WTC11 (cell line): Measurements from ENCODE around the gene WWOX. TPM values are rescaled to one million over a fixed set of nuclear protein-coding genes. Genes with fewer than 3 reads are reported as not detected.

Experiments
- ATAC-seq: fragments of 200-7000 bp; cut with Tn5 transposase; 2 replicates; pipeline ENCODE4 v1.10.0; 2021; ENCODE audit warnings: mild to moderate bottlenecking, moderate library complexity
- CTCF ChIA-PET: fragments of 300-600 bp; sonication (Branson Sonifier 250); formaldehyde crosslinking; loops from one replicate; lab custom pipeline; 2021; ENCODE audit warnings: antibody characterized with exemption; lab: Charles Lee
- POLR2A ChIA-PET: fragments of 350-600 bp; sonication (Branson Sonifier 250); formaldehyde crosslinking; loops from one replicate; lab custom pipeline; 2021; ENCODE audit warnings: antibody characterized with exemption; lab: Charles Lee
- DNase-seq: peaks from one replicate; pipeline ENCODE4 v3.0.0; 2021; ENCODE audit warnings: low spot score
- H3K27ac Mint-ChIP-seq: 2 replicates; pipeline ENCODE4 v1.8.0; 2021; ENCODE audit warnings: mixed read lengths
- H3K27me3 Mint-ChIP-seq: 2 replicates; pipeline ENCODE4 v1.8.0; 2021; ENCODE audit warnings: low read depth, mild to moderate bottlenecking, moderate library complexity, mixed read lengths
- H3K36me3 Mint-ChIP-seq: 2 replicates; pipeline ENCODE4 v1.8.0; 2021; ENCODE audit warnings: mixed read lengths
- H3K4me1 Mint-ChIP-seq: 2 replicates; pipeline ENCODE4 v1.8.0; 2022; ENCODE audit warnings: mixed read lengths
- H3K4me3 Mint-ChIP-seq: 2 replicates; pipeline ENCODE4 v1.8.0; 2021; ENCODE audit warnings: mild to moderate bottlenecking, moderate library complexity, mixed read lengths
- H3K9me3 Mint-ChIP-seq: 2 replicates; pipeline ENCODE4 v1.8.0; 2021; ENCODE audit warnings: mixed read lengths
- ELF4 ChIP-seq: sonication (generic); formaldehyde crosslinking; IDR thresholded peaks from 2 replicates; pipeline ENCODE4 v1.8.1; 2022; ENCODE audit warnings: low read depth, mild to moderate bottlenecking, moderate library complexity, missing genetic modification reagents
- FOXJ3 ChIP-seq: sonication (generic); formaldehyde crosslinking; IDR thresholded peaks from 2 replicates; pipeline ENCODE4 v1.9.0; 2021; ENCODE audit warnings: missing genetic modification reagents, mild to moderate bottlenecking, borderline replicate concordance
- IRF2 ChIP-seq: sonication (generic); formaldehyde crosslinking; IDR thresholded peaks from 2 replicates; pipeline ENCODE4 v1.8.0; 2022; ENCODE audit warnings: low read depth, missing genetic modification reagents, borderline replicate concordance
- RORB ChIP-seq: fragments of 250-450 bp; sonication (Bioruptor Pico); IDR thresholded peaks from 2 replicates; pipeline ENCODE4 v1.9.0; 2021; ENCODE audit warnings: mild to moderate bottlenecking
- TEAD4 ChIP-seq: sonication (generic); formaldehyde crosslinking; IDR thresholded peaks from 2 replicates; pipeline ENCODE4 v1.8.0; 2022; ENCODE audit warnings: mild to moderate bottlenecking, missing genetic modification reagents
- ZNF263 ChIP-seq: sonication (generic); formaldehyde crosslinking; IDR thresholded peaks from 2 replicates; pipeline ENCODE4 v1.8.1; 2022; ENCODE audit warnings: low read depth, mild to moderate bottlenecking, moderate library complexity, missing genetic modification reagents
- total RNA-seq: library from RNA; stranded (reverse); gene quantifications from 3 replicates; pipeline ENCODE4 v1.2.3, GENCODE V29; 2021
- TF ChIP-seq, protein P1 (sequence below): sonication (generic); formaldehyde crosslinking; IDR thresholded peaks from 2 replicates; pipeline ENCODE4 v1.8.1; 2022; ENCODE audit warnings: mild to moderate bottlenecking, missing genetic modification reagents, moderate library complexity, borderline replicate concordance
- TF ChIP-seq, protein P2 (sequence below): fragments of 250-450 bp; sonication (Bioruptor Pico); IDR thresholded peaks from 2 replicates; pipeline ENCODE4 v1.8.0; 2021; ENCODE audit warnings: mild to moderate bottlenecking
- TF ChIP-seq, protein P3 (sequence below): sonication (generic); formaldehyde crosslinking; IDR thresholded peaks from 2 replicates; pipeline ENCODE4 v1.8.1; 2022; ENCODE audit warnings: low read depth, missing genetic modification reagents, borderline replicate concordance
- TF ChIP-seq, protein P4 (sequence below): sonication (generic); formaldehyde crosslinking; IDR thresholded peaks from 2 replicates; pipeline ENCODE4 v1.8.0; 2022; ENCODE audit warnings: missing genetic modification reagents
- TF ChIP-seq, protein P5 (sequence below): sonication (generic); formaldehyde crosslinking; IDR thresholded peaks from 2 replicates; pipeline ENCODE4 v1.8.0; 2022; ENCODE audit warnings: mild to moderate bottlenecking, missing genetic modification reagents
- TF ChIP-seq, protein P6 (sequence below): fragments of 250-450 bp; sonication (Bioruptor Pico); IDR thresholded peaks from 2 replicates; pipeline ENCODE4 v2.1.2; 2022; ENCODE audit warnings: mild to moderate bottlenecking, moderate library complexity
- TF ChIP-seq, protein P7 (sequence below): fragments of 250-450 bp; sonication (Bioruptor Pico); IDR thresholded peaks from 2 replicates; pipeline ENCODE4 v1.9.0; 2021; ENCODE audit warnings: moderate library complexity, mild to moderate bottlenecking, inconsistent platforms, borderline replicate concordance

Gene WWOX
- total RNA-seq, 1 experiment from 2014 or later = 15.7 TPM

DNA sequence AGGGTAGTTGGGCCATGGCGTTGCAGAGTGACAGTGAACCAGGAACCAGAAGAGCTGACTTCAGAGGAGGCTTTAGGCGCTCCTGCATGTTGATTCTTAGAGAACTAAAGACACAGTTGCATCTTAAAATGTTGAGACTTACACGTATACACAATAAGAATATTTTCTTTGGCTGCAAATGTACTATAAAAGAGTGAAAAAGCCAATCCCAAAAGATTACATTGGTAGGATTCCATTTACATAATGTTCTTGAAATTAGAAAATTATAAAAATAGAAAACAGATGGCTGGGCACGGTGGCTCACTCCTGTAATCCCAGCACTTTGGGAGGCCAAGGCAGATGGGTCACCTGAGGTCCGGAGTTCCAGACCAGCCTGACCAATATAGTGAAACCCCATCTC, 738.8 kb downstream of the WWOX start:
- no peak for ATAC-seq
- ChIA-PET CTCF (no interaction called here), POLR2A (no interaction called here)
- H3K9me3 Mint-ChIP-seq = peaks cover 4% of the 10 kb centered on the region; the same call in 1 of the 2 replicates
- DNase-seq = no peak
- no peak overlapping the region for H3K27ac Mint-ChIP-seq
- TF ChIP-seq, protein P1, sequence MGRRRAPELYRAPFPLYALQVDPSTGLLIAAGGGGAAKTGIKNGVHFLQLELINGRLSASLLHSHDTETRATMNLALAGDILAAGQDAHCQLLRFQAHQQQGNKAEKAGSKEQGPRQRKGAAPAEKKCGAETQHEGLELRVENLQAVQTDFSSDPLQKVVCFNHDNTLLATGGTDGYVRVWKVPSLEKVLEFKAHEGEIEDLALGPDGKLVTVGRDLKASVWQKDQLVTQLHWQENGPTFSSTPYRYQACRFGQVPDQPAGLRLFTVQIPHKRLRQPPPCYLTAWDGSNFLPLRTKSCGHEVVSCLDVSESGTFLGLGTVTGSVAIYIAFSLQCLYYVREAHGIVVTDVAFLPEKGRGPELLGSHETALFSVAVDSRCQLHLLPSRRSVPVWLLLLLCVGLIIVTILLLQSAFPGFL (CRISPR knock-in tag) = no peak
- TF ChIP-seq ELF4 (CRISPR knock-in tag) = no peak
- TF ChIP-seq, protein P2, sequence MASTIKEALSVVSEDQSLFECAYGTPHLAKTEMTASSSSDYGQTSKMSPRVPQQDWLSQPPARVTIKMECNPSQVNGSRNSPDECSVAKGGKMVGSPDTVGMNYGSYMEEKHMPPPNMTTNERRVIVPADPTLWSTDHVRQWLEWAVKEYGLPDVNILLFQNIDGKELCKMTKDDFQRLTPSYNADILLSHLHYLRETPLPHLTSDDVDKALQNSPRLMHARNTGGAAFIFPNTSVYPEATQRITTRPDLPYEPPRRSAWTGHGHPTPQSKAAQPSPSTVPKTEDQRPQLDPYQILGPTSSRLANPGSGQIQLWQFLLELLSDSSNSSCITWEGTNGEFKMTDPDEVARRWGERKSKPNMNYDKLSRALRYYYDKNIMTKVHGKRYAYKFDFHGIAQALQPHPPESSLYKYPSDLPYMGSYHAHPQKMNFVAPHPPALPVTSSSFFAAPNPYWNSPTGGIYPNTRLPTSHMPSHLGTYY (CRISPR knock-in tag) = no peak
- TF ChIP-seq, protein P3, sequence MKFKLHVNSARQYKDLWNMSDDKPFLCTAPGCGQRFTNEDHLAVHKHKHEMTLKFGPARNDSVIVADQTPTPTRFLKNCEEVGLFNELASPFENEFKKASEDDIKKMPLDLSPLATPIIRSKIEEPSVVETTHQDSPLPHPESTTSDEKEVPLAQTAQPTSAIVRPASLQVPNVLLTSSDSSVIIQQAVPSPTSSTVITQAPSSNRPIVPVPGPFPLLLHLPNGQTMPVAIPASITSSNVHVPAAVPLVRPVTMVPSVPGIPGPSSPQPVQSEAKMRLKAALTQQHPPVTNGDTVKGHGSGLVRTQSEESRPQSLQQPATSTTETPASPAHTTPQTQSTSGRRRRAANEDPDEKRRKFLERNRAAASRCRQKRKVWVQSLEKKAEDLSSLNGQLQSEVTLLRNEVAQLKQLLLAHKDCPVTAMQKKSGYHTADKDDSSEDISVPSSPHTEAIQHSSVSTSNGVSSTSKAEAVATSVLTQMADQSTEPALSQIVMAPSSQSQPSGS = no peak
- TF ChIP-seq, protein P4, sequence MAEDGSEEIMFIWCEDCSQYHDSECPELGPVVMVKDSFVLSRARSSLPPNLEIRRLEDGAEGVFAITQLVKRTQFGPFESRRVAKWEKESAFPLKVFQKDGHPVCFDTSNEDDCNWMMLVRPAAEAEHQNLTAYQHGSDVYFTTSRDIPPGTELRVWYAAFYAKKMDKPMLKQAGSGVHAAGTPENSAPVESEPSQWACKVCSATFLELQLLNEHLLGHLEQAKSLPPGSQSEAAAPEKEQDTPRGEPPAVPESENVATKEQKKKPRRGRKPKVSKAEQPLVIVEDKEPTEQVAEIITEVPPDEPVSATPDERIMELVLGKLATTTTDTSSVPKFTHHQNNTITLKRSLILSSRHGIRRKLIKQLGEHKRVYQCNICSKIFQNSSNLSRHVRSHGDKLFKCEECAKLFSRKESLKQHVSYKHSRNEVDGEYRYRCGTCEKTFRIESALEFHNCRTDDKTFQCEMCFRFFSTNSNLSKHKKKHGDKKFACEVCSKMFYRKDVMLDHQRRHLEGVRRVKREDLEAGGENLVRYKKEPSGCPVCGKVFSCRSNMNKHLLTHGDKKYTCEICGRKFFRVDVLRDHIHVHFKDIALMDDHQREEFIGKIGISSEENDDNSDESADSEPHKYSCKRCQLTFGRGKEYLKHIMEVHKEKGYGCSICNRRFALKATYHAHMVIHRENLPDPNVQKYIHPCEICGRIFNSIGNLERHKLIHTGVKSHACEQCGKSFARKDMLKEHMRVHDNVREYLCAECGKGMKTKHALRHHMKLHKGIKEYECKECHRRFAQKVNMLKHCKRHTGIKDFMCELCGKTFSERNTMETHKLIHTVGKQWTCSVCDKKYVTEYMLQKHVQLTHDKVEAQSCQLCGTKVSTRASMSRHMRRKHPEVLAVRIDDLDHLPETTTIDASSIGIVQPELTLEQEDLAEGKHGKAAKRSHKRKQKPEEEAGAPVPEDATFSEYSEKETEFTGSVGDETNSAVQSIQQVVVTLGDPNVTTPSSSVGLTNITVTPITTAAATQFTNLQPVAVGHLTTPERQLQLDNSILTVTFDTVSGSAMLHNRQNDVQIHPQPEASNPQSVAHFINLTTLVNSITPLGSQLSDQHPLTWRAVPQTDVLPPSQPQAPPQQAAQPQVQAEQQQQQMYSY (CRISPR knock-in tag) = no peak
- TF ChIP-seq, protein P5, sequence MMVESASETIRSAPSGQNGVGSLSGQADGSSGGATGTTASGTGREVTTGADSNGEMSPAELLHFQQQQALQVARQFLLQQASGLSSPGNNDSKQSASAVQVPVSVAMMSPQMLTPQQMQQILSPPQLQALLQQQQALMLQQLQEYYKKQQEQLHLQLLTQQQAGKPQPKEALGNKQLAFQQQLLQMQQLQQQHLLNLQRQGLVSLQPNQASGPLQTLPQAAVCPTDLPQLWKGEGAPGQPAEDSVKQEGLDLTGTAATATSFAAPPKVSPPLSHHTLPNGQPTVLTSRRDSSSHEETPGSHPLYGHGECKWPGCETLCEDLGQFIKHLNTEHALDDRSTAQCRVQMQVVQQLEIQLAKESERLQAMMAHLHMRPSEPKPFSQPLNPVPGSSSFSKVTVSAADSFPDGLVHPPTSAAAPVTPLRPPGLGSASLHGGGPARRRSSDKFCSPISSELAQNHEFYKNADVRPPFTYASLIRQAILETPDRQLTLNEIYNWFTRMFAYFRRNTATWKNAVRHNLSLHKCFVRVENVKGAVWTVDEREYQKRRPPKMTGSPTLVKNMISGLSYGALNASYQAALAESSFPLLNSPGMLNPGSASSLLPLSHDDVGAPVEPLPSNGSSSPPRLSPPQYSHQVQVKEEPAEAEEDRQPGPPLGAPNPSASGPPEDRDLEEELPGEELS (CRISPR knock-in tag) = no peak
- TF ChIP-seq, protein P6, sequence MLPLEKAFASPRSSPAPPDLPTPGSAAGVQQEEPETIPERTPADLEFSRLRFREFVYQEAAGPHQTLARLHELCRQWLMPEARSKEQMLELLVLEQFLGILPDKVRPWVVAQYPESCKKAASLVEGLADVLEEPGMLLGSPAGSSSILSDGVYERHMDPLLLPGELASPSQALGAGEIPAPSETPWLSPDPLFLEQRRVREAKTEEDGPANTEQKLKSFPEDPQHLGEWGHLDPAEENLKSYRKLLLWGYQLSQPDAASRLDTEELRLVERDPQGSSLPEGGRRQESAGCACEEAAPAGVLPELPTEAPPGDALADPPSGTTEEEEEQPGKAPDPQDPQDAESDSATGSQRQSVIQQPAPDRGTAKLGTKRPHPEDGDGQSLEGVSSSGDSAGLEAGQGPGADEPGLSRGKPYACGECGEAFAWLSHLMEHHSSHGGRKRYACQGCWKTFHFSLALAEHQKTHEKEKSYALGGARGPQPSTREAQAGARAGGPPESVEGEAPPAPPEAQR (CRISPR knock-in tag) = no peak
- no peak for TF ChIP-seq TEAD4 (CRISPR knock-in tag)
- TF ChIP-seq FOXJ3 (CRISPR knock-in tag) = no peak
- TF ChIP-seq IRF2 (CRISPR knock-in tag) = no peak
- TF ChIP-seq, protein P7, sequence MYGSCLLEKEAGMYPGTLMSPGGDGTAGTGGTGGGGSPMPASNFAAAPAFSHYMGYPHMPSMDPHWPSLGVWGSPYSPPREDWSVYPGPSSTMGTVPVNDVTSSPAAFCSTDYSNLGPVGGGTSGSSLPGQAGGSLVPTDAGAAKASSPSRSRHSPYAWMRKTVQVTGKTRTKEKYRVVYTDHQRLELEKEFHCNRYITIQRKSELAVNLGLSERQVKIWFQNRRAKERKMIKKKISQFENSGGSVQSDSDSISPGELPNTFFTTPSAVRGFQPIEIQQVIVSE (CRISPR knock-in tag) = no peak
- no peak for TF ChIP-seq ZNF263 (CRISPR knock-in tag)
- no peak for TF ChIP-seq RORB (CRISPR knock-in tag)
- H3K36me3 Mint-ChIP-seq = no peaks in the 10 kb centered on the region
- no peaks in the 10 kb centered on the region for H3K27me3 Mint-ChIP-seq
- no peaks in the 10 kb centered on the region for H3K4me1 Mint-ChIP-seq
- H3K4me3 Mint-ChIP-seq = no peak overlapping the region
